ENCODE data around the gene CDT1.
A peak's percentile ranks its signal among the peaks of the same experiment; 100 is the strongest.
"Not testable (repeated sequence)": the region's sequence is repeated elsewhere in the genome, so short reads cannot be mapped to it uniquely, and the experiment has no call there.

Gene CDT1

GRCh38 chr16:88770461-88771293 lies 32.9 kb upstream of the CDT1 start:
- Histone ChIP-seq H3K4me1 (ENCODE audit: insufficient read depth, low read length) (peaks cover 96% of the 10 kb centered on the region), H3K27ac (ENCODE audit: low read depth, low read length) (peak overlapping the region; percentile 95), H3K4me3 (ENCODE audit: low read depth in 1 of 2, low read length in 2 of 2) (peak overlapping the region; percentile 17 to 49), H3K9ac (ENCODE audit: low read length) (peak overlapping the region; percentile 49), H3K27me3 (ENCODE audit: control insufficient read depth in 1 of 2, insufficient read depth in 2 of 2, low read length in 2 of 2) (no peaks in the 10 kb centered on the region), H3K9me3 (ENCODE audit: low read length) (no peaks in the 10 kb centered on the region), H3K36me3 (ENCODE audit: insufficient read depth, low read length) (no peaks in the 10 kb centered on the region)

GRCh38 chr16:88771294-88771772 lies 32.3 kb upstream of the CDT1 start:
- Histone ChIP-seq H3K36me3 (ENCODE audit: insufficient read depth, low read length) (no peaks in the 10 kb centered on the region), H3K27me3 (ENCODE audit: control insufficient read depth in 1 of 2, insufficient read depth in 2 of 2, low read length in 2 of 2) (no peaks in the 10 kb centered on the region), H3K4me3 (ENCODE audit: low read depth in 1 of 2, low read length in 2 of 2) (peak overlapping the region in 1 of 2 donors; percentile 49), H3K27ac (ENCODE audit: low read depth, low read length) (peak overlapping the region; percentile 95), H3K9ac (ENCODE audit: low read length) (no peak overlapping the region), H3K4me1 (ENCODE audit: insufficient read depth, low read length) (peaks cover 98% of the 10 kb centered on the region), H3K9me3 (ENCODE audit: low read length) (no peaks in the 10 kb centered on the region)

GRCh38 chr16:88771781-88772180 lies 31.8 kb upstream of the CDT1 start:
- H3K27ac ChIP-seq (ENCODE audit: low read depth, low read length) = peak overlapping the region; percentile 95
- peak overlapping the region; percentile 49 for H3K9ac ChIP-seq (ENCODE audit: low read length)
- peaks cover 98% of the 10 kb centered on the region for H3K4me1 ChIP-seq (ENCODE audit: insufficient read depth, low read length)
- not testable (repeated sequence) for H3K27me3 ChIP-seq (ENCODE audit: control insufficient read depth in 1 of 2, insufficient read depth in 2 of 2, low read length in 2 of 2); H3K9me3 ChIP-seq (ENCODE audit: low read length); H3K36me3 ChIP-seq (ENCODE audit: insufficient read depth, low read length); H3K4me3 ChIP-seq (ENCODE audit: low read depth in 1 of 2, low read length in 2 of 2)

- Histone ChIP-seq H3K4me3 (ENCODE audit: low read depth in 1 of 2, low read length in 2 of 2) (no peak overlapping the region), H3K9ac (ENCODE audit: low read length) (no peak overlapping the region), H3K27ac (ENCODE audit: low read depth, low read length) (peak overlapping the region; percentile 94), H3K27me3 (ENCODE audit: control insufficient read depth in 1 of 2, insufficient read depth in 2 of 2, low read length in 2 of 2) (no peaks in the 10 kb centered on the region), H3K36me3 (ENCODE audit: insufficient read depth, low read length) (no peaks in the 10 kb centered on the region), H3K9me3 (ENCODE audit: low read length) (no peaks in the 10 kb centered on the region), H3K4me1 (ENCODE audit: insufficient read depth, low read length) (peaks cover 98% of the 10 kb centered on the region)
Observed at GRCh38 chr16:88772871-88773811, 30.4 kb upstream of the CDT1 start.

- Histone ChIP-seq H3K9ac (ENCODE audit: low read length) (no peak overlapping the region), H3K4me3 (ENCODE audit: low read depth in 1 of 2, low read length in 2 of 2) (no peak overlapping the region), H3K4me1 (ENCODE audit: insufficient read depth, low read length) (peaks cover 98% of the 10 kb centered on the region), H3K27ac (ENCODE audit: low read depth, low read length) (peak overlapping the region; percentile 58), H3K9me3 (ENCODE audit: low read length) (no peaks in the 10 kb centered on the region), H3K27me3 (ENCODE audit: control insufficient read depth in 1 of 2, insufficient read depth in 2 of 2, low read length in 2 of 2) (no peaks in the 10 kb centered on the region), H3K36me3 (ENCODE audit: insufficient read depth, low read length) (no peaks in the 10 kb centered on the region)
Observed at GRCh38 chr16:88773812-88774291, 29.7 kb upstream of the CDT1 start.

- Histone ChIP-seq H3K9me3 (ENCODE audit: low read length) (no peaks in the 10 kb centered on the region), H3K4me1 (ENCODE audit: insufficient read depth, low read length) (peaks cover 98% of the 10 kb centered on the region), H3K9ac (ENCODE audit: low read length) (no peak overlapping the region), H3K27me3 (ENCODE audit: control insufficient read depth in 1 of 2, insufficient read depth in 2 of 2, low read length in 2 of 2) (no peaks in the 10 kb centered on the region), H3K27ac (ENCODE audit: low read depth, low read length) (peak overlapping the region; percentile 80), H3K4me3 (ENCODE audit: low read depth in 1 of 2, low read length in 2 of 2) (no peak overlapping the region), H3K36me3 (ENCODE audit: insufficient read depth, low read length) (no peaks in the 10 kb centered on the region)
Observed at GRCh38 chr16:88774544-88775393, 28.8 kb upstream of the CDT1 start.

- no peak overlapping the region for H3K4me3 ChIP-seq (ENCODE audit: low read depth in 1 of 2, low read length in 2 of 2)
- no peaks in the 10 kb centered on the region for H3K9me3 ChIP-seq (ENCODE audit: low read length)
- no peak overlapping the region for H3K27ac ChIP-seq (ENCODE audit: low read depth, low read length)
- H3K27me3 ChIP-seq (ENCODE audit: control insufficient read depth in 1 of 2, insufficient read depth in 2 of 2, low read length in 2 of 2) = no peaks in the 10 kb centered on the region
- no peak overlapping the region for H3K9ac ChIP-seq (ENCODE audit: low read length)
- no peaks in the 10 kb centered on the region for H3K36me3 ChIP-seq (ENCODE audit: insufficient read depth, low read length)
- H3K4me1 ChIP-seq (ENCODE audit: insufficient read depth, low read length) = peaks cover 98% of the 10 kb centered on the region
Observed at GRCh38 chr16:88775825-88776224, 27.8 kb upstream of the CDT1 start.

- Histone ChIP-seq H3K9ac (ENCODE audit: low read length) (peak overlapping the region; percentile 49), H3K9me3 (ENCODE audit: low read length) (no peaks in the 10 kb centered on the region), H3K36me3 (ENCODE audit: insufficient read depth, low read length) (no peaks in the 10 kb centered on the region), H3K4me1 (ENCODE audit: insufficient read depth, low read length) (peaks cover 98% of the 10 kb centered on the region), H3K4me3 (ENCODE audit: low read depth in 1 of 2, low read length in 2 of 2) (no peak overlapping the region), H3K27ac (ENCODE audit: low read depth, low read length) (peak overlapping the region; percentile 62), H3K27me3 (ENCODE audit: control insufficient read depth in 1 of 2, insufficient read depth in 2 of 2, low read length in 2 of 2) (no peaks in the 10 kb centered on the region)
Observed at GRCh38 chr16:88777471-88778270, 25.9 kb upstream of the CDT1 start.

GRCh38 chr16:88778271-88778525 lies 25.4 kb upstream of the CDT1 start:
- Histone ChIP-seq H3K36me3 (ENCODE audit: insufficient read depth, low read length) (no peaks in the 10 kb centered on the region), H3K27ac (ENCODE audit: low read depth, low read length) (peak overlapping the region; percentile 62), H3K9me3 (ENCODE audit: low read length) (no peaks in the 10 kb centered on the region), H3K9ac (ENCODE audit: low read length) (peak overlapping the region; percentile 49), H3K4me3 (ENCODE audit: low read depth in 1 of 2, low read length in 2 of 2) (no peak overlapping the region), H3K27me3 (ENCODE audit: control insufficient read depth in 1 of 2, insufficient read depth in 2 of 2, low read length in 2 of 2) (no peaks in the 10 kb centered on the region), H3K4me1 (ENCODE audit: insufficient read depth, low read length) (peaks cover 98% of the 10 kb centered on the region)

GRCh38 chr16:88778541-88779065 lies 25.0 kb upstream of the CDT1 start:
- H3K36me3 ChIP-seq (ENCODE audit: insufficient read depth, low read length) = no peaks in the 10 kb centered on the region
- no peak overlapping the region for H3K4me3 ChIP-seq (ENCODE audit: low read depth in 1 of 2, low read length in 2 of 2)
- H3K4me1 ChIP-seq (ENCODE audit: insufficient read depth, low read length) = peaks cover 98% of the 10 kb centered on the region
- H3K9ac ChIP-seq (ENCODE audit: low read length) = peak overlapping the region; percentile 49
- no peaks in the 10 kb centered on the region for H3K27me3 ChIP-seq (ENCODE audit: control insufficient read depth in 1 of 2, insufficient read depth in 2 of 2, low read length in 2 of 2)
- H3K9me3 ChIP-seq (ENCODE audit: low read length) = no peaks in the 10 kb centered on the region
- peak overlapping the region; percentile 62 for H3K27ac ChIP-seq (ENCODE audit: low read depth, low read length)
